GM18499 (cell line): ENCODE measurements around the gene MRRF.
"Not testable (repeated sequence)": the region's sequence is repeated elsewhere in the genome, so short reads cannot be mapped to it uniquely, and the experiment has no call there.

ENCODE experiments used
- ATAC-seq: cut with Tn5 transposase; IDR thresholded peaks from one replicate; pipeline ENCODE4 v1.9.1; 2021; ENCODE audit warnings: moderate number of reproducible peaks; ENCODE audit not compliant: insufficient read depth, unreplicated experiment

The MRRF gene

DNA sequence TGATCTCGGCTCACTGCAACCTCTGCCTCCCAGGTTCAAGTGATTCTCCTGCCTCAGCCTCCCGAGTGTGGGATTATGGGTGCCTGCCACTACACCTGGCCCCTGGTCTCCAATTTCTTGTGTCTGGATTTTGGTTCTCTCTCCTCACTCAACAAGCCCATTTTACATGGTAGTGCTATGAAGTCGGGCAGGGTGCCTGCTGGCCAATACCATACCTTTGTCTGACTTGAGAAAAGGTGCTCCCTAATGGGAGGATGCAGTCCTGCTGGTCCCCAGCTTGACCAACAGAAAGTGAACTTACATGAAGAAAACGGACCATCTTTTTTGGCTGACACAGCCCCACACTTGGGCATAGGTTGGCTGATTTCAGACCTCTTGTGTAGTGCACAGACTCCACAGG, 84.5 kb downstream of the MRRF start:
- ATAC-seq: no peak

DNA sequence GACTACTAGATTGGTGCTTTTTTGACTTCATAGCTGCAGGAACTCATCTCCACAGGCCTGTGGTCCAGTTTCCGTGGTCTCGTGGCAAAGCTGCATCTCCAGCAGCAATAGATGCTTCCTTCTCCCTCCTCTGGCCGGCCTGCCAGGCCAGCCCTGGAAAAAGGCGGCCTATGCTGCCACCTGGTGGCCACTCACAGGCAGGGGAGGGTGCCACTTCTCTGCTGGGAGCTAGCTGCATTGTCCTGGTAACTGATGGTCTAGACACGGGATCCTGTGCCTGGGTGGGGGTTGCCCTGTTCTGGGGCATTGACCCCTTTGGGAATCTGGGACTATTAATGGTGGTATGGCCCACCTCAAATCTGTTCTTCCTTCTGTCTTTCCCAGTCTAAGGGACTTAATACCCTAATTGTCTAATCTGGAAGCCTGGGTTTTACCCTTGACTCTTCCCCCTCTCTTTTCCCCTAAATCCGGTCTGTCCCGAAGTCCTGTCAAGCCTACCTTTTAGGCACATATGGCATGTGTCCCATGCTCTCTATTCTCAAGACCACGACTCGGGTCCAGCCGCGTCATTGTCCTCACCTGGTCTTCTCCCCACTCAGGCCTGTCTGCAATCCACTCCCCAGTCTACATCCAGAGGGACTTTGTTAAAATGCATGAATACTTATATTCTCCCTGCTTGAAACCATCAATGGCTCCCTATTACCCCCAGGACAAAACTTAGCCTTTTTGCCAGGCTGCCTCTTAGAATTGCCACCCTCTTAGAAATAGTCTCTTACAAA, 86.1 kb downstream of the MRRF start:
- ATAC-seq: no peak

DNA sequence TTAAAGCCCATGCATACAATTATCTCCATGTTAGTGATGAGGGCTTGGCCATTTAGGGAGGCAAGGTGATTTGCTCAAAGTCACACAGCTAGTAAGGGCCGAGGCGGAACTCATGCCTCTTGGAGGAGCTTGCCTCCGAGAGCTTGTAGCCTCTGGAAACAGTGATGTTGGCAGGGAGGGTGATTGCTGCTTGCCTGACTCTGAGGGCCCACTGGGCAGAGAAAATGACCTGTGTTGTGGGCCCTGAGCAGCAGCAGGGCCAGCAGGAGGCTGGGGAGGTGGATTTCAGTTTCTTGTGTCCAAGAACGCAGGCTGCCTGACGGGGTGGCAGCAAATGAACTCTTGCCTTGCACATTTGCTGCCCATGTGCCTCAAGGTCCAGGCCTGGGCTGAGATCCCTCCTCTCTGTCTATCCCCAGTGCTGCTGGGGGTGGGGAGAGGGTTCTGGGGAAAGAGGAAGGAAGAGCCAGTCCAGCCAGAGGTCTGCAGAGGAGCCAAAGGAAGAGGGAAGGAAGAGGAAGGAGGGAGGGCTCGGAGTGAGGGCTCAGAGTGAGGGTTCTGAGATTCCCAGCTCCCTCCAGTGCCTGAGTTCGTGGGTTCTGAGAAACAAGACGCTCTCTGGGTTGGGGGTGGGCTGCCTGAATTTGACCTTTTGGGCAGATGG, 90.0 kb downstream of the MRRF start:
- no peak for ATAC-seq

DNA sequence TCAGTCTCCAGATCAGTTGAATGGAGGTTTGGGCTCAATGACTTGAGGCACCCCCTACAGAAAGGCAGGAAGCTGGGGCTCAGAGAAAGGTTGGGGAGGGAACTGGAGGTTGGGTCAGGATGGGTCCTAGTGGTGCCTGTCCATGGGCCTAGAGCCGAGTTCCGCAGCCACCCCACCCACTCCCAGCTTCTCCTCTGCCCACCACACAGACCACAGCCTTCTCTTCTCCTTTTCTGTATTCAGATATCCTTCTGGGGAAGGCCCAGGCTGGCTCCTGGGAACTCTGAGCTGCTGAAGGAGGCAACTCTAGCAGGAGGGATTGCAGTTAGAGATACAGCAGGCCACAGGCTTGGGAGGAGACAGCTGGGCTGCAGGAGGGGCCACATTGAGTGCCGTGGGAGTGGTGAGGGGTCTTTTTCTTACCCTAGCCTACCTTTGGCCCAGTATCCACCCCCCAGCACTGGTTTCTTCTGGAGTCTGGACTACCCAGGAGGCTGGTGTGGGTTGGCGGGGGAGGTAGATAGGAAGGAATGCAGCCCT, 90.7 kb downstream of the MRRF start:
- no peak for ATAC-seq

DNA sequence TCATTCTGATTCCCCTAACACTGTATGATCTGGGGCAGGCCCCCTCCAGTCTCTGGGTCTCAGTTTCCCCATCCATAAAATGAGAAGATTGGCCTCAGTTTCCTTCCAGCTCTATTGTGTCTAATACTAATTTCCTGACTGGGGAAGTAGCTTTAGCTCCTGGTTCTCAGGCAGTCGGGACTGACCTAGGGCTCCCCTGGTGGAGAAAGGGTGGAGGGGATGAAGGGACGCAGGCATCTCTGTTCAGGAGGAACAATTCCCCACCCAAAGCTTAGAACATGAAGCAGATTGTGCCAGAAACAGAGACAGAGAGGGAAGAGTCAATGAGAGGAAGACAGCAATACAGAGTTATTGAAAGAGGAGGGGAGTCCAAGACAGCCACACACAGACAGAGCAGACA, 91.9 kb downstream of the MRRF start:
- no peak for ATAC-seq

DNA sequence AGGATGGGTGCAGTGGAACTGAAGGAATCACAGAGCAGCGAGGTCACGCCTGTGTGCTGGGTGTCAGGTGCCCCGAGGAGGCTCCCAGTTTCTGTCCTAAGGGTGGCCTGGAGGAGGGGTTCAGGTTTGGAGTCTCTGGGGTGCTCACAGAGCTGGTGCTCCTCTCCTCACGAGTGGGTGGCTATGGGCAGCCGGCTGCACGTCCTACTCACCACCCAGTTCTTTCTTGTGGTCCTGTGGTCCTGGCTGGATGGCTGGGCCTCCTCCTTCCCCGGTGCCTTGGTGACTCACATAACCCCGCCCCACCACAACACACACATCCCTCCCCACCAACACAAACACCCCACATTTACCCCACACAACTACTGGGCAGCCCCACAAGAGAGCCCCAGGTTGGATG, 96.2 kb downstream of the MRRF start:
- no peak for ATAC-seq

DNA sequence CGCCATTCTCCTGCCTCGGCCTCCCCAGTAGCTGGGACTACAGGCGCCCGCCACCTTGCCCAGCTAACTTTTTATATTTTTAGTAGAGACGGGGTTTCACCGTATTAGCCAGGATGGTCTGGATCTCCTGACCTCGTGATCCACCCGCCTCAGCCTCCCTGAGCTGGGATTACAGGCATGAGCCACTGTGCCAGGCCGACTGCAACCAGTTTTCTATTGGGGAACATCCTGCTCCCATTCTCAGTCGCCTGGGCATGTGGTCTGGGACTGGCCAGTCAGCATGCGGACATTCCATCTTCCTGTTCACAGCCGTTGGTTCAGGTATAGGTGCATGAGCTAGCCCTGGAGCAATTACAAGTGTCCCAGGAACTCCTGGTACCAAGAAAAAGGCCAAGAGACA, 98.4 kb downstream of the MRRF start:
- not testable (repeated sequence) for ATAC-seq

DNA sequence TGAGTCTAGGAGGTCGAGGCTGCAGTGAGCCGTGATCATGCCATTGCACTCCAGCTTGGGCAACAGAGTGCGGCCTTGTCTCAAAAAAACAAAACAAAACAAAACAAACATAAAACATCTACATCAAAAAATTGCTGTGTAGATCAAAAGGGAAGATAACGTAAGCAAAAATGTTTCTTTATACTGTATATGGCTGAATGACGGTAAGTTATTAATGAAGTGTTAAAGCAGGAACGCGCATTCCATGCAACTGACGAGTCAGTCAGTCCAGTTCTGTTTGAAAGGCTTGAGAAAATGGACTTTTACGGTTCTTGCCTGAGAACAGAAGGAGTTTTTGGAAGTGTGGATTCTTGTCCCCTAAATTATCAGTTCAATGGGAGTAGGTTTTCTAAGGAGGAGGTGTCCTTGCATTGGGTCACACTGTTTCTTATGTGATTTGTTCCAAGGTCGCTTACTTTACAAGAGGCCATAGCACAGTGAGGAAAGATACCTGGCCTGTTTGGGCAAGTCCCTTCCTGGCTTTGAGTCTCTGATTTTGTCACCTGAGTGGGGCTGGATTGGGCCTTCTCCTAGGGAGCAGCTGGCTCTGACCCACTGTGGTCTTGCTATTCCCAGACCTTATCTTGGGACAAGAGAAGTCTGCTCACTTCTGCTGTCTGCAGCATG, 99.6 kb downstream of the MRRF start:
- ATAC-seq: no peak

DNA sequence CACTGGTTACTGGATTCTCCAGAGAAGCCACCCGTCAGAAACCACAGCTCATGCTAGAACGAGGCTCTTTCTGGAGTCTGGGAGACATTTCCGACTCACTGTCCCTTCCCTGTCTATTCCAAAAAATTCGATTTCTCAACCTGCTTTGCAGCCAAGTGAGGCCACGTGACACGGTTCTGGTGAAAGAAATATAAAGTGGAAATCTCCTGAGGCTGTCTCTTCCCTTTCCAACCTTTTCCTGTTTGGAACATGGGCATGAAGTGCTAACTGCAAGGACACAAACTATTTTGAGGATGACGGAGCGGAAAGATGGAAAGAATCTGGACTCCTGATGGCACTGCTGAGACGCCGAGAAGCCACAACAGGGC, 100.1 kb downstream of the MRRF start:
- no peak for ATAC-seq

DNA sequence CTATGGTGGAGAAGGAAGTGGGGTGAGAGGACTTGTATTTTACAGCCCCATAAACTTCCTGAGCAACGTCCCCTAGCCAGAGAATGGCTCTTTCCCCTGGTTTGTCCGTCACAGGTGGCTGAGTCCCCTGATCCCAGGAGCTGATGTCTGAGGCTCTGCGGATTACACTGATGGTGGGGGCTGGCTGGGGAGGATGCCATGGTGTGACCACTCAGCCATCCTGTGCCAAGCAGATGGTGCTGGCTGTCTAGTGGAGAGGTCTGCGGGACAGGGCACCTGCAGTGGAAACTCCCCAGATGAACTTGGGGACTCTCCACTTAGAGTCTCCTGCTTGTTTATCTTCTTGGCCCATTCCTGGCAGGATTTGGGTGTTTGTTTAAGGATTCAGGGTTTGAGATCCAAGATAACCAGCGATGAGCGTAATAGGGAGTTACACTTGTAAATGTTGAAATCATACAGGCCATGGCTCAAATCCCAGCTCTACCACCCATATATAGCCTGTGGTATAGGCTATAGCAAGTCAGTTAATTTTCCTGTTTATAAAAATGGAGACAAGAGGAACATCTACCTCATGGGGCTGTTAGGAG, 101.5 kb downstream of the MRRF start:
- no peak for ATAC-seq

DNA sequence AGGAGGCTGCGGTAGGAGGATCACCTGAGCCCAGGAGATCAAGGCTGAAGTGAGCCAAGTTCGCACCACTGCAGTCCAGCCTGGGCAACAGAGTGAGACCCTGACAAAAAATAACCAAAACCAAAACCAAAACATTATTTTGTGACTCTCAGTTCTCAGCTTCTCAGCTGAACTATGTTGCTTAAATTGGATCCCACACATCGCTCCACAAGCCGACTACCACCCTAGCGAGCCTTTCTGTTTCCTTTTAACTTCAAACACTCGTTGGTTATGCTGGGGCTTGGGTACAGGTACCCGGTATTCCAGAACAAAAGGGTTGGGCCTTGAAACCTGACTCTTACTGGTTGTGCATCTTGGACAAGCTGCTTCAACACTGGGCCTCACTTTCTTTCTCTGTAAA, 102.4 kb downstream of the MRRF start:
- ATAC-seq: no peak

DNA sequence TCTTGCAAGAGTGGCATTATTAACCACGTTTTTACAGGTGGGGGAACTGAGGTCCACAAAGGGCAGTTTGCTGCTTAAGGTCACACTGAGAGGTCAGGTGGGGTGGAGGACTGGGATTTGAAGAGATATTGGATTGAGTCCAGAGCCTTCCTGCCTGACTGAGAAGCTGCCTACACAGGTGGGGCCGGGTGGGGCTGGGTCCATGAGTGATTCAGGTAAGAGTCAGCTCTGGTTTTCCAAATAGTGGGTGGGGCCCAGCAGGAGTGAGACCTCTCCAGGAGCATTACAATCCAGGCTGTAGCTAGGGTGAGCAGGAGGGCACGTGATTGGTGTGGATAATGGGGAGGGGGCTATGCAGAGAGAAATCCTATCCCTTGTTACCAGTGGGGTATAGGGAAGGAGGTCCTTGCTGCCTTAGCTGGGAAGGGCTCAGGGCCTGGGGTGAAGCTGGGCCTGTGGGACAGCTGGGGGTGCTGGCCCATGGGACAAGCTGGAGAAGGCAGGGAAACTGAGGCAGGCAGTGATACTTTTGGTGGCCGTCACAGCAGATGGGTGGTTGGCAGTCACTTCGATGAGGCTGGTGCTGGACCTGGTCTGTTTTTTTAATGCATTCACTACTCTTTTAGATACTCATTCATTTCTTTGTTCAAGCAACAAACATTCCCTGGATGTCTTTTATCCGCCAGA, 103.2 kb downstream of the MRRF start:
- ATAC-seq: no peak

DNA sequence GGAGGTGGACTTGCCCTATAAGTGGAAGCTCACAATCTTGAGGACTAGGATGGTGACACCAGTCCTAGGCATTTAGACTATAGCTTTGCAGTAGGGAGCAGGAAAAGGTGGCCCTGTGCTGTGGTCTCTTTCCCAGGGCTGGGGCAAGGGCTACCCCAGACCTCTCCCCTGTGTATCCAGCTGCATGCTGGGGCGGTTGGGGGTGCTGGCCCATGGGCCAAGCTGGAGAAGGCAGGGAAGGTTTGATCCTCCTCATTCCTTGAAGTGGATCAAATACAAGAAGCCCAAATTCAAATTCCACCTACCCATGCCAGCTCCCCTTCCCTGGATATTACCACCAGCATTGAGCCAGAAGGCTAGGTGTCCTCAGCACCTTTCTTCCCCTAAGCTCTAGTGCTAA, 104.0 kb downstream of the MRRF start:
- no peak for ATAC-seq

DNA sequence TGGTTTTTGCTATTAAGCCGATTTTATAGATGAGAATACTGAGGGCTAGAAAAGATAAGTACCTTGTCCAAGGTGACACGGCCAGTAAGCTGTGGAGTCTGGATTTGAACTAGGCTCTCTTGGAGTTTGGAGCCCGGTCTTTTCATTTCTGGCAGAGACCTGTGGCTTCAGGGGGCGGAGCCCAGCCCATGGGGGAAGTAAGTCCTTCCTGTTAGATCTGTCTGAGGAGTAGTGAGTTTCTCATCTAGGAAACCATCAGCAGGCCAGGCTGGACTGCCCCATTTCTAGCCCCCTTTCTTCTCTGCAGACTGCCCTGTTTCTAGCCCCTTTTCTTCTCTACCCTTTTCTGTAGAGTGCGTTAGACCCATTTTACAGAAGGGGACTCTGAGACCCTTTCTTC, 105.6 kb downstream of the MRRF start:
- ATAC-seq: no peak

DNA sequence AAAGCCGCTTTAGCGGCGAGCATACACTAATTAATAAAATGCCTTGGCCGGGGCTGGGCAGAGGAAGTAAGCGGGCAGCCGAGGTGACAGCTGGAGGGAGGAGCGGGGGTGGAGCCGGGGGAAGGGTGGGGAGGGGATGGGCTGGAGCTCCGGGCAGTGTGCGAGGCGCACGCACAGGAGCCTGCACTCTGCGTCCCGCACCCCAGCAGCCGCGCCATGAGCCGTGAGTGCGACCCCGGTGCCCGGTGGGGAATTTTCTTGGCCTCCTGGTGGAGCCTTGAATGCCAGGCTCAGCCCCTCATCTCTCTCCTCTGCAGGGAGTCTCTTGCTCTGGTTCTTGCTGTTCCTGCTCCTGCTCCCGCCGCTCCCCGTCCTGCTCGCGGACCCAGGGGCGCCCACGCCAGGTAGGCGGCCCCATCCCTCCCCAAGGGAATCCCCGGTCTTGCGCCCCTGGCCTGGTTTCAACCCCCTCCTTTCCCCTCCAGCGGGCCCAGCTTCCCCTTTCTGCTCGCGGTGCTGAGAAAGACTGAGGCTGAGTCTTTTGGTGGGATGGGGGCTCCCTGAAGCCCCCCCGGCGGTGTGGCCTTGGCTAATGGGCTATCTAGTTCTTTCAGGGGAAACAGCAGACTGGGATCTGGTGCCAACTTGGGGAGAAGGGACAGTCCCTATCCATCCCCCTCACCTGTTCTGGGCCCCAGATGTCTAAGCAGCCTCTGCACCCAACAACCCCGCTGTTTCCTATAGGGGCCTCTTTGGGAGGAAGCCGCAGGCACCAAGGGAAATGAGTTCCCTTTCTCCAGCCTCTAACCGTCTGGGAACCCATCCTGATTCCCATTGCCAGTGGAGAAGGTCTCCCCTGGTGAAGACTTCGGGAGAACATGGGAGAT, 106.4 kb downstream of the MRRF start, which contains the start of gene PTGS1:
Gene PTGS1, plus strand, starts transcription at position 156 of the 887 bp plus-strand sequence. Its CDS starts 61 bp downstream, at position 217.
- ATAC-seq: no peak

DNA sequence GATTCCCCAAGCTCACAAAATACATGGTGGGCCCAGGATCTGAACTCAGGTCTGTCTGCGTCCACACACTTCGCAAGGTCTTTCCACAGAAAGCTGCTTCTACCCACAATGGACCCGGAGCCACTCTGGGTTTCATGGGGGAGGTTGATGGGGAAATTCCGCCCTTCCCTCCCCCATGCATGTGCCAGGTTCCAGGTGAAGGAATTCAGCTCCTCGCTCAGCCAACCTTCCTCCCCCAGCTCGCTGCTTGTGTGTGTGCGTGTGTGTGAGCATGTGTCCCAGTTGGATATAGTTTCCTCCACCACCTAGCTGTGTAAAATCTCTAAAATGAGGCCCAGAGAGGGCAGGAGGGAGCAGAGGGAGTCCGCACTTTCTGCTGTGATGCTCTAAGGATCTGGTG, 107.2 kb downstream of the MRRF start:
- no peak for ATAC-seq

DNA sequence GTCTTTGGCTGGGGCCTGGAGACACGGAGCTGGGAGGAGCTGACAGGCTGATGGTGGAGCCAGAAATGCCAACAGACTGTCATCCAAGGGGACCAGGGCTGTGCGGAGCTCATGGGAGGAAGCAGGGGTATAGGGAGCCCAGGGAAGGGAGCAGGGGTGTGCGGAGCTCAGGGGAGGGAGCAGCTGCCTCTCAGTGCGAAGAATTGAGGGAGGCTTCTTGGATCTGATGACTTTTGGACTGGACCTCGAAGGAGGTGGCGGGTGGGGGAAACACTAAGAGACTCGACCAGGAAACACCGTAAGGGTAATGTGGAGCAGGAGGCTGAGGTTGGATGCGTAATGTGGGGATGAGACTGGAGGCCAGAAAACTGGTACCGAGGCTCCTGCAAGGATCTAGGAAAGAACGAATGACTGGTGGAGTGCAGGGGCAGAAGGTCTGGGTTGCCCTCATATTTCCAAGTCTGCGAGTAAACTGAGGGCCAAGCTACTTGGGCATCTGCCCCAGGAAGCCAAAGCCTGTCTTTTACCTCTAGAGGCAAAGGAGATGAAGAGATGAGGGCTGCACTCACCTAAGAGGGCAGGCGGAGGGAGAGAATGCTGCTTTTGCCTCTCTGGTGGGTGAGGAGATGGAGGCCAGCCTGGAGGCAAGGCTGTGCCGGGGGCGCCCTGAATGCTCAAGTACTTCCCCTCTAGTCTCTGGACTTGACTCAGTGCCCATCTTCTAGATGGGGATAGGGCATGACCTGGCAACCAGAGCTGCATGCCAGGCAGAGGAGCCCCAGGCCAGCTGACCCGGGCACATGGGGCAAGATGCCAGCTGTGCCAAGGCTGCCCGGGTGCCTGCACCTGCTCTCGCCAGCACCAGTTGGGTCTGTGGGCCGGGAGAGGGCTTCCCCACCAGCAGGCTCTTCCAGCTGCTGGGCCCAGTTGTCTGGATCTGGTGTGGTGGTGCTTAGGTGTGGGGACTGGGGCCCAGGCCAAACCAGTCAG, 108.5 kb downstream of the MRRF start:
- ATAC-seq: no peak

DNA sequence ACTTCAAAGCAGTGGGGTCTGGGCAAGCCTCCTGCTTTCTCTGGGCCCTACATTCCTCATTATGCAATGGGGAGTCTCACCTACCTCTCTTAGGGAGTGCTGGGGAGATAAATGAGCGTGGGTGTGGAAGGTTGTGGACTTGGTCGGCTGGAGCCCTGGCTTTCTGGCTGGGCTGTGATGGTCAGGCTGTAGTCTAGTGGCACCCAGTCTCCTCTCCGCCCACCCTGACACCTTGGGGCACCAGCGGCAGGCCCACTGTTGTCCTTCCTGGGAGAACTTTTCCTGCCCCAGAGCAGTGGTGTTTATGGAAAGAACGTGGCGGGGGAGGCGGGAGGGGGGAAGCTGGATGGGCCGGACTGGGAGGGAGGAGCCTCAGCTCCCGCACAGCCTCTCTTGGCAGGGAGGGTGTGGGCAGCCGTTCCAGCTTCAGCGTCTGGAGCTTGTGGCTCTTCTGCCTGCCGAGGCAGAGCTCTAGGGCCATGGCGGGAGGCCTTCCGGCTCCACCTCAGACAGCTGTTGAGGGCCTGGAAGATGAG, 110.3 kb downstream of the MRRF start:
- no peak for ATAC-seq
